Fibroblast of skin of left biceps (primary cell): ENCODE data around the gene CHTOP.
"Not testable (repeated sequence)": the region's sequence is repeated elsewhere in the genome, so short reads cannot be mapped to it uniquely, and the experiment has no call there.

Experiments
- DNase-seq, 2 experiments: peaks; one replicate each; pipeline ENCODE4 v3.0.0-alpha.2; 2013; ENCODE audit warnings: low read depth in 2 of 2

Gene CHTOP, protein sequence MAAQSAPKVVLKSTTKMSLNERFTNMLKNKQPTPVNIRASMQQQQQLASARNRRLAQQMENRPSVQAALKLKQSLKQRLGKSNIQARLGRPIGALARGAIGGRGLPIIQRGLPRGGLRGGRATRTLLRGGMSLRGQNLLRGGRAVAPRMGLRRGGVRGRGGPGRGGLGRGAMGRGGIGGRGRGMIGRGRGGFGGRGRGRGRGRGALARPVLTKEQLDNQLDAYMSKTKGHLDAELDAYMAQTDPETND

GRCh38 chr1:153633754-153634665 lies at the start of gene CHTOP:
TSS of gene CHTOP (plus strand) at chr1:153634066. CDS start at chr1:153636589, 2,523 bp downstream.
- DNase-seq: peak; percentile 96

DNA sequence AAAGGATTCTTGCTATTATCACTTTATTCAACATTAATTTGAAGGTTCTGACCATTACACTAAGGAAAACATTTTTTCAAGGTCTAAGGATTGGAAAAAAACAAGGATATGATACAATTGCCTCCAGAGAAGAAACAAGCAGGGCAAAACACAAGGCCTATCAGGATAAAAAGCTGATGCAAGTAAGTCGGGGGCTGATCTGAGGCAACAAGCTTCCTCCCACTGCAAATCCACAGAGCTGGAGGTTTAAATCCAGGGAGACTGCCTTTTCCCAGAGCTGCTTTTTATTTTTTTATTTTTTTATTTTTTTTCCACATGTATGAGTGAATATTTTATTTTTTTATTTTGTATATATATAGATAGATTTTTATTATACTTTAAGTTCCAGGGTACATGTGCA lies 48.9 kb upstream of the CHTOP start:
- no peak for DNase-seq

DNA sequence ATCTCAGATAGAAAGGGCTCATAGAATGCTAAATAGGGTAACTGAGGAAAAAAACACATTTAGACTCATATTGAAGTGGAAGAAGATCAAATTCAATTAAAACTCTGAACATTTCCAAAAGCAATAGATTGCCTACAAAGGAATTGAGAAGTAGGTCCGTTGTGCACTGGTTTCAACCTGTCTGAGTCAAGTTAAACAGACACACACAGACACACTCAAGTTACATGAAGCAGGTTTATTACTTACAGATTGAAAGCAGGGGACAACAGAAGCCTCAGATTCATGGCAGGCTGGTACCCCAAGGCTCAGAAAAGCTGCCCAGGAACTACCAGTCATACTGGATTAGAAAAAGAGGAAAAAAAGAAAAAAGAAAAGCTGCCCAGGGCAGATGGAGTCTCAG lies 47.5 kb upstream of the CHTOP start:
- DNase-seq: no peak

- no peak for DNase-seq
Observed at GRCh38 chr1:153587314-153587713, 46.6 kb upstream of the CHTOP start.

DNA sequence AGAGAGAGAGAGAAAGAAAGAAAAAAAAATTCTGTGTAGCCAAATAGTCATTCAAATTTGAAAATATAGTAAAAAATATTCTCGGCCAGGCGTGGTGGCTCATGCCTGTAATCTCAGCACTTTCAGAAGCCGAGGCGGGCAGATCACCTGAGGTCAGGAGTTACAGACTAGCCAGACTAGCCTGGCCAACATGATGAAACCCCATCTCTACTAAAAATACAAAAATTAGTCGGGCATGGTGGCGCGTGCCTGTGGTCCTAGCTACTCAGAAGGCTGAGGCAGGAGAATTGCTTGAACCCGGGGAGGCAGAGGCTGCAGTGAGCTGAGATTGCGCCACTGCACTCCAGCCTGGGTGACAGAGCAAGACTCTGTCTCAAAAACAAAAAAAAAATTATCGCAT lies 45.8 kb upstream of the CHTOP start:
- DNase-seq: not testable (repeated sequence)

DNA sequence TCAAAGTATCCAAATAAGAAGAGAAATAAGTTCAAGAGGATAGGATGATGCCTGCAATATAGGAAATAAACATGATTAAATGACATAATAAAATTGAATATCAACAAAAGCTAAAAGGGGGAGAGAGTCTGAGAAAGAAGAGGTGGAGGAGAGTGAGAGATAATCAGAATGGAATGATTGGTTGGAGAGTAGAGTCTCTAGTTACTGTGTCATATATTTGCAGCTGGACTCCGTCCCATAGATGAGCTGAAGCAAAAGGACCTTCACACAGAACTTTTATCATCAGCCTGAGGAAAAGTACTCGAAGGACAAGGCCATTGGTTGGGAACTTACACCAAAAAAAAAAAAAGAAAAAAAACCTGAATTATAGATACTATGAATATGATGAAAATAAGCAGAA lies 45.4 kb upstream of the CHTOP start:
- no peak for DNase-seq

- no peak for DNase-seq
Observed at GRCh38 chr1:153592748-153593147, 41.1 kb upstream of the CHTOP start.

- DNase-seq: no peak
Observed at GRCh38 chr1:153597206-153597605, 36.7 kb upstream of the CHTOP start.

DNA sequence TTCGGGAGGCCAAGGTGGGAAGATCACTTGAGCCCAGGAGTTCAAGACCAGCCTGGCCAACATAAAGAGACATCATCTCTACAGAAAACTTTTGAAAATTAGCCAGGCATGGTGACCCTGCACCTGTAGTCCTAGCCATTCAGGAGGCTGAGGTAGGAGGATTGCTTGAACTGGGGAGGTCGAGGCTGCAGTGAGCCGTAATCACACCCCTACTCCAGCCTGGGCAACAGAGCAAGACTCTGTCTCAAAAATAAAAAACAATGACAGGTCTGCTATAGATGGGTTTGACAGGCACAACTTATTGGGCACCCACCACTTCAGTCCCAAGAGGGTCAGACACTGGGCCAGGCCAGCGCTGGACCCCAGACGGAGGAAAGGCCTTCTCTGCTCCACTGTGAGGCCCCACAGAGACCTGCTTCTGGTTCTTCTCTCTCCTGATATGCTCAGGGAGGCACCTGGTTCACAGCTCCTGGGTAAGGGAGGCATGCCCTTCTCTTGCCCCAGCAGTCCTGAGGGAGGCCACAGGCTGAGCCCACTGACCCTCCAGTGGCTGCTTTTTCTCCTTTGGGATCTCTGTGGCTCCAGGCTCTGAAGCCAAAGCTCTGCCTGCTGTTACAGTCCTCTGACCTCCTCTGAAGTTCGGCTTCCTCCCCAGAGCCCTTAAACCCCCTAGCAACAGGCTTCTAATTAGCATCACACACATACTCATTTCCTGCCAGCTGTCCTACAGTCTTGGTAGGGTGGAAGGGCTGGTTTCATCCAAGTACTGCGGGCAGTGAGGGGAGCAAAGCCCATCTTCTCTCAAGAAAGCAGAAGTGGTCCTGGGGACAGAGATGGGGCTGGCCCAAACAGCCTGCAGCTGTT lies 35.3 kb upstream of the CHTOP start:
- DNase-seq: peak in 1 of 2 experiments; percentile 24

DNA sequence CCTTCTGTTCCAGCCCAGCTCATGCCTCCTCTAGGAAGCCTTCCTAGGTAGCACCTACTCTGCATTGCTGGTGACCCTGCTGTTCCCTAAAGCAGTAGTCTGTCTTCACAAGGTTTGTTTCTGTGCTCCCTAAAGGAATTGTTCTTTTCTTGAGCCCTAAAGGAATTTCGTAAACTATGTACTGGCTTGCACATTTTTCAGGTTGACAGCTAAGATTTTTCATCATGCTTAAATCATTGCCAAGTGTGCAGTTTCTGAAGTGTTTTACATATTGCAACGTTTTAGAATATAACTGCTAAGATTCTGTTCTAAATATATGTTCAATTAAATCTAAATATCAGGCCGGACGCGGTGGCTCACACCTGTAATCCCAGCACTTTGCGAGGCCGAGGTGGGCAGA lies 34.0 kb upstream of the CHTOP start:
- no peak for DNase-seq

- DNase-seq: no peak
Observed at GRCh38 chr1:153602749-153603148, 31.1 kb upstream of the CHTOP start.

GRCh38 chr1:153606194-153606593 lies 27.7 kb upstream of the CHTOP start:
- no peak for DNase-seq

DNA sequence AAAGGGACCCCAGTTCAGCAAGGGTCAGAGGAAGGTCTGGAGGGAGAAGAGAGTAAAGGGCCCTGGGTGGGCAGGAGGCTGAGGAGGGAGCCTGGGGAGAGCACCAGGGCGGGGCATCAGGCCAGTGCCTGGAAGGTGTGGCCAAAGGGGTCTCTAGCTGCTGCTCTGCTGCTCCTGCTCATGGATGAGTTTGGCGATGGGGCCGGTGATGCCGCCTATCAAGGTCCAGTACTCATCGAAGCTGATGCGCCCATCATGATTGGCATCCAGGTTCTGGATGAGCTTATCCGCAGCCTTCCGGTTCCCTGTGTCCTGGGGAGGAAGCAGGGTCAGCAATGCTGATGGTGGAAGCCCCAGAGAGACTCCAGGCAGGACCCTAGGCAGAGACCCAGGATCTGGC lies 26.5 kb upstream of the CHTOP start:
- no peak for DNase-seq

- no peak for DNase-seq
Observed at GRCh38 chr1:153608089-153608682, 25.7 kb upstream of the CHTOP start.

- DNase-seq: peak in 1 of 2 experiments; percentile 39
Observed at GRCh38 chr1:153608742-153609584, 24.9 kb upstream of the CHTOP start.

DNA sequence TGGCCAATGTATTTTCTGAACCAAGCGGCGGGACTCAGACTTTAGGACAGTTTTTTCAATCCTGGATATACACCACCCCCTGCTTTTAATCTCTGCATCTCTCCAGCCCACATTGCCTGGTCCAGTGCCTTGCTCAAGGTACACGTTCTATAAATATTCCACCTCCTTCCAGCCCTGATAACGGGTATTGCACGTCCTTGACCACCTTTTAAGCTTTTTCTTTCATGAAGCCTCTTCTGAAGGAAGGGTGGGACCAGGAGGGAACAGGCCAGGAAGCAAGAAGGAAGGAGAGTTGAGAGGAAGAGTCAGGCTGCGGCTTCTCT lies 24.3 kb upstream of the CHTOP start:
- DNase-seq: no peak

DNA sequence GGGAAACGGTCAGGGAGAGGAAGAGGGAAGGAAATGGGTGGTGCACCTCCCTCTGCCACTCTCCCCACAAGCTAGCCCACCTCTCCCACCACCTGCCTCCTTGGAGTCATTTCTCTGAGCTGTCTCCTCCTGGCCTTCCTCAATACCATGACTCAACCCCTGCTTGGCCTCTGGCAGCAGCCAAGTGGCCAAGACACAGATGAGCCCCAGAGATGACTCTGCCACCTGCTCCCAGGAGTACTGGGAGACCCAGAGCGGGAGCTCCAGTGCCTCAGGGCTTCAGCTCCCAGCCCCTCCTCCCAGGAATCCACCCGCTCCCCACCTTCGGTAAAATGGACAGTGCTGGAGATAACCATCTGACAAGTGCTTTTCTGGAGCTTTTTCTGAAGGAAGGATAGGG lies 23.5 kb upstream of the CHTOP start:
- no peak for DNase-seq

DNA sequence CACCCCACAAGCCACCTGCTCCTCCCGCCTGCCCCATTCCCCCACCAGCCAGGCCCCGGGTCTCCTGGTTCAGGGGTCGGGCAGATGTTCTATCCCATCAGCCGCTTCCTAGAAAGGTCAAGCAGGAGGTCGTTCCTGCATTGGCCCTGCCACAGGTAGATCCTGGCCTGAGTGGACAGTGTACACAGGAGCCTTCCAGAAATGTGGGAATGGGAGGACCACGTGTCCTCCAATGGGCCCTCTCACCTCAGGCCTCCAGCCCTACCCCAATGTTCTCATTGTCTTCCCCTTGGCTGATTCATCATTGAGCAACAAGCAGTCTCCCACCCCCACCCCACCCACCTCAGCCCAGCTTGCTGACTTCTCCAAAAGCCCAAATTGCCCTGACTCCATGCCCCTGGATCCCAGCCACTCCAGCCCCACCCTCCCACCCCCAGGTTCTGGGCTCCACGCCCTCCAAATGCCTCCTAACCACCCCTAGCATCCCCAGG lies 23.0 kb upstream of the CHTOP start:
- no peak for DNase-seq

DNA sequence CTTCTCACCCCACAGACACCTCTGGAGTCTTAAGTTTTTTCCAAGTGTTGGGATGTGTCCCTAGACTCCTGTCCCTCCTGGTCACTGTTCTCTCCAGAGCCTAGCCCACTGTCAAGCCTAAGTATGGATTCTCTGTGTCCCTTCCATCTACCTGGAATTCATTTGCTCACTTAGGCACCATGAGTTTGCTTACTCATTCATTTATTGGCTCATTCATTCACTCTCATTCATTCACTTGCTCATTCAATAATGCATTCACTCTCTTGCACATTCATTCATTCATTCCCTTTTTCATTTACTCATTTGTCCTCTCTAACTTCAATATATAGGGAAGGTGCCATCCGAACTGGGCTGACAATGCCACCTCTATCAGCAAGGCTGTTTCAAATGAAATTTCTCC lies 22.5 kb upstream of the CHTOP start:
- DNase-seq: no peak

GRCh38 chr1:153612111-153612754 lies 21.6 kb upstream of the CHTOP start:
- DNase-seq: no peak
